ENCODE results near the gene IRF9.

The IRF9 gene

GRCh38 chr14:24160850-24161804 is at the start of gene IRF9:
Gene IRF9, plus strand, starts transcription at chr14:24161265. Its CDS starts 880 bp downstream, at chr14:24162145.
- DNase-seq = peak; percentile 88 to 95

- DNase-seq = no peak
Measured at GRCh38 chr14:24113379-24113800, 47.7 kb upstream of the IRF9 start.

- peak; percentile 94 to 95 for DNase-seq
Measured at GRCh38 chr14:24113801-24114531, 47.1 kb upstream of the IRF9 start.

GRCh38 chr14:24114532-24115421 is 46.3 kb upstream of the IRF9 start, which contains the start of the genes DCAF11 and NRL:
Gene DCAF11, plus strand, starts transcription at chr14:24114777. Its CDS starts 818 bp downstream, at chr14:24115595.
Gene NRL, minus strand, starts transcription at chr14:24114949. Its CDS starts 32,101 bp downstream, at chr14:24082848.
- peak; percentile 99 for DNase-seq

GRCh38 chr14:24115422-24116127 is 45.5 kb upstream of the IRF9 start:
- DNase-seq = no peak

GRCh38 chr14:24116128-24116814 is 44.8 kb upstream of the IRF9 start:
- DNase-seq = no peak

- DNase-seq = no peak
Measured at GRCh38 chr14:24117179-24117578, 43.9 kb upstream of the IRF9 start.

GRCh38 chr14:24119691-24120090 is 41.4 kb upstream of the IRF9 start:
- no peak for DNase-seq

- DNase-seq = no peak
Measured at GRCh38 chr14:24121210-24121609, 39.9 kb upstream of the IRF9 start.

- no peak for DNase-seq
Measured at GRCh38 chr14:24122416-24122815, 38.6 kb upstream of the IRF9 start.

GRCh38 chr14:24122898-24123297 is 38.2 kb upstream of the IRF9 start:
- no peak for DNase-seq

- DNase-seq = no peak
Measured at GRCh38 chr14:24123424-24124417, 37.3 kb upstream of the IRF9 start.

GRCh38 chr14:24126939-24127338 is 34.1 kb upstream of the IRF9 start:
- DNase-seq = no peak

GRCh38 chr14:24127673-24128072 is 33.4 kb upstream of the IRF9 start:
- DNase-seq = no peak

- no peak for DNase-seq
Measured at GRCh38 chr14:24129410-24129998, 31.6 kb upstream of the IRF9 start.

- no peak for DNase-seq
Measured at GRCh38 chr14:24130380-24130716, 30.7 kb upstream of the IRF9 start, which contains the start of gene FITM1. Gene FITM1, plus strand, starts transcription at chr14:24130659. Its CDS starts 905 bp downstream, at chr14:24131564.

GRCh38 chr14:24130717-24131548 is 30.1 kb upstream of the IRF9 start:
- no peak for DNase-seq

GRCh38 chr14:24131549-24131966 is 29.5 kb upstream of the IRF9 start:
- DNase-seq = no peak
